Tibial artery (tissue), 4 donors: ENCODE data around the gene PRR33.

Experiments
- DNase-seq, 2 donors: peaks; one replicate each; pipeline ENCODE4 v3.0.0-alpha.2; 2019
- H3K27ac ChIP-seq, 2 donors: fragments of 200-600 bp; sonication (generic) in 1 of 2; 1 replicate in 1 of 2; 2 replicates in 1 of 2; pipeline ENCODE4 v1.5.1; 2018 to 2019; ENCODE audit warnings: mild to moderate bottlenecking in 1 of 2
- H3K27me3 ChIP-seq, 2 donors: fragments of 200-600 bp; sonication (generic) in 1 of 2; one replicate each; pipeline versions ENCODE4 v1.5.1 to v1.6.0; 2016 to 2019
- H3K36me3 ChIP-seq, 3 donors: fragments of 200-600 bp; sonication (generic) in 2 of 3; one replicate each; pipeline ENCODE4 v1.5.1; 2016 to 2019; ENCODE audit warnings: mild to moderate bottlenecking in 2 of 3
- H3K4me1 ChIP-seq, 4 donors: fragments of 200-600 bp; sonication (generic) in 2 of 4; 1 replicate in 3 of 4; 2 replicates in 1 of 4; pipeline ENCODE4 v1.5.1; 2016 to 2019
- H3K4me3 ChIP-seq, 2 donors: fragments of 200-600 bp; sonication (generic) in 1 of 2; 1 replicate in 1 of 2; 2 replicates in 1 of 2; pipeline ENCODE4 v1.5.1; 2018 to 2019; ENCODE audit warnings: mild to moderate bottlenecking in 2 of 2
- H3K9me3 ChIP-seq, 3 donors: fragments of 200-600 bp; sonication (generic) in 1 of 3; one replicate each; pipeline ENCODE4 v1.5.1; 2016 to 2019
- CTCF ChIP-seq, 2 experiments: fragments of 200-600 bp in 1 of 2; fragments of 450-650 bp in 1 of 2; IDR thresholded peaks; one replicate each; pipeline ENCODE4 v1.5.1; 2017 to 2019; ENCODE audit warnings: antibody characterized with exemption in 2 of 2, mild to moderate bottlenecking in 1 of 2, moderate library complexity in 1 of 2
- intact Hi-C: fragments of 100-400 bp; cut with DNase I; formaldehyde crosslinking; loops from one replicate; pipeline ENCODE4 v1.15.0; 2023; ENCODE audit warnings: low total_unique reads

The PRR33 gene

GRCh38 chr11:1868636-1869291, 22.9 kb downstream of the PRR33 start:
- Histone ChIP-seq H3K27me3 (peaks cover 0 to 36% of the 10 kb centered on the region in 2 donors), H3K9me3 (no peaks in the 10 kb centered on the region), H3K27ac (peak overlapping the region; percentile 61 to 94), H3K36me3 (no peaks in the 10 kb centered on the region), H3K4me1 (peaks cover 0 to 73% (median 55%) of the 10 kb centered on the region in 4 donors), H3K4me3 (peak overlapping the region; percentile 36 to 39)
- no peak for TF ChIP-seq CTCF (IDR thresholded peaks at IDR 0.05)
- intact Hi-C loops: no loop called here
- DNase-seq: no peak

- no peak for TF ChIP-seq CTCF (IDR thresholded peaks at IDR 0.05)
- Histone ChIP-seq H3K27me3 (peaks cover 0 to 36% of the 10 kb centered on the region in 2 donors), H3K4me3 (peak overlapping the region; percentile 36 to 39), H3K4me1 (peaks cover 0 to 77% (median 60%) of the 10 kb centered on the region in 4 donors), H3K27ac (peak overlapping the region; percentile 61 to 94), H3K36me3 (no peaks in the 10 kb centered on the region), H3K9me3 (no peaks in the 10 kb centered on the region)
- intact Hi-C loops: no loop called here
- no peak for DNase-seq
These were observed 23.5 kb downstream of the PRR33 start for GRCh38 chr11:1868056-1868635.

- H3K4me1 ChIP-seq: peaks cover 0 to 79% (median 64%) of the 10 kb centered on the region in 4 donors
- no peak for TF ChIP-seq CTCF (IDR thresholded peaks at IDR 0.05)
- no peaks in the 10 kb centered on the region for H3K9me3 ChIP-seq
- no peaks in the 10 kb centered on the region for H3K36me3 ChIP-seq
- DNase-seq: no peak
- intact Hi-C loops: no loop called here
- peaks cover 0 to 30% of the 10 kb centered on the region in 2 donors for H3K27me3 ChIP-seq
- peak overlapping the region in 1 of 2 donors; percentile 94 for H3K27ac ChIP-seq
- no peak overlapping the region for H3K4me3 ChIP-seq
These were observed 24.3 kb downstream of the PRR33 start for GRCh38 chr11:1867381-1867780.

- DNase-seq: no peak
- Histone ChIP-seq H3K36me3 (no peaks in the 10 kb centered on the region), H3K9me3 (no peaks in the 10 kb centered on the region), H3K4me3 (no peak overlapping the region), H3K4me1 (peaks cover 0 to 79% (median 64%) of the 10 kb centered on the region in 4 donors), H3K27me3 (peaks cover 0 to 26% of the 10 kb centered on the region in 2 donors), H3K27ac (peak overlapping the region; percentile 0 to 94)
- TF ChIP-seq CTCF (IDR thresholded peaks at IDR 0.05): no peak
- intact Hi-C loops: no loop called here
These were observed 24.9 kb downstream of the PRR33 start for GRCh38 chr11:1866776-1867175.

GRCh38 chr11:1866226-1866625, 25.5 kb downstream of the PRR33 start:
- Histone ChIP-seq H3K4me1 (peaks cover 0 to 73% (median 64%) of the 10 kb centered on the region in 4 donors), H3K4me3 (no peak overlapping the region), H3K9me3 (no peaks in the 10 kb centered on the region), H3K36me3 (no peaks in the 10 kb centered on the region), H3K27me3 (peaks cover 0 to 24% of the 10 kb centered on the region in 2 donors), H3K27ac (peak overlapping the region; percentile 0 to 94)
- no peak for DNase-seq
- TF ChIP-seq CTCF (IDR thresholded peaks at IDR 0.05): no peak
- intact Hi-C loops: no loop called here
